Heart right ventricle (tissue), 16 donors: Measurements from ENCODE around the gene FBXW10B. TPM values are rescaled to one million over a fixed set of nuclear protein-coding genes. Genes with fewer than 3 reads are reported as not detected.
"Not testable (repeated sequence)": the region's sequence is repeated elsewhere in the genome, so short reads cannot be mapped to it uniquely, and the experiment has no call there.

Experiments used
- ATAC-seq, 8 donors: fragments of 200-7000 bp; cut with Tn5 transposase; one replicate each; pipeline ENCODE4 v1.9.1; 2020; ENCODE audit warnings: mild to moderate bottlenecking in 8 of 8, moderate library complexity in 8 of 8, moderate number of reproducible peaks in 1 of 8
- DNase-seq, 2 donors: peaks; one replicate each; pipeline ENCODE4 v3.0.0-alpha.2; 2020
- H3K27ac ChIP-seq, 10 donors: fragments of 200-600 bp; sonication (generic) in 2 of 10; one replicate each; pipeline versions ENCODE4 v1.5.0 to v1.8.0; 2020 to 2022; ENCODE audit warnings: mild to moderate bottlenecking in 3 of 10
- H3K27me3 ChIP-seq, 7 donors: fragments of 200-600 bp; one replicate each; pipeline ENCODE4 v1.8.0; 2021 to 2022; ENCODE audit warnings: mild to moderate bottlenecking in 2 of 7
- H3K36me3 ChIP-seq, 9 donors: fragments of 200-600 bp; sonication (generic) in 1 of 9; one replicate each; pipeline versions ENCODE4 v1.5.0 to v1.8.0; 2020 to 2022; ENCODE audit warnings: mild to moderate bottlenecking in 2 of 9
- H3K4me1 ChIP-seq, 9 donors: fragments of 200-600 bp; sonication (generic) in 1 of 9; one replicate each; pipeline versions ENCODE4 v1.5.0 to v1.8.0; 2020 to 2022; ENCODE audit warnings: mild to moderate bottlenecking in 4 of 9
- H3K4me3 ChIP-seq, 10 donors: fragments of 200-600 bp; sonication (generic) in 2 of 10; one replicate each; pipeline versions ENCODE4 v1.5.0 to v1.8.0; 2020 to 2022; ENCODE audit warnings: mild to moderate bottlenecking in 7 of 10, moderate library complexity in 2 of 10
- H3K9me3 ChIP-seq, 11 donors: fragments of 200-600 bp in 10 of 11; sonication (generic) in 2 of 11; one replicate each; pipeline versions ENCODE4 v1.5.0 to v1.8.0; 2013 to 2022; ENCODE audit warnings: mild to moderate bottlenecking in 2 of 11, control low read depth in 1 of 11, moderate library complexity in 1 of 11
- CTCF ChIP-seq, 9 donors: fragments of 200-600 bp; sonication (generic) in 2 of 9; IDR thresholded peaks; one replicate each; pipeline versions ENCODE4 v1.5.0 to v1.8.0; 2021 to 2022; ENCODE audit warnings: antibody characterized with exemption in 9 of 9, mild to moderate bottlenecking in 5 of 9, moderate library complexity in 1 of 9
- WGBS, 2 donors: extraction: QIAGEN DNeasy Blood & Tissue Kit; methylation state at CpG; one replicate each; pipeline ENCODE4 v1.1.7; 2013; ENCODE audit warnings: inconsistent platforms in 1 of 2; 5-methylcytosine and 5-hydroxymethylcytosine counted together
- intact Hi-C, 10 donors: fragments of 100-400 bp; cut with DNase I; formaldehyde crosslinking; loops; one replicate each; pipeline versions ENCODE4 v1.11.1 to v1.14.2; 2022
- polyA plus RNA-seq, 2 donors: library from polyadenylated mRNA; stranded (reverse); fragments of 200-250 nt; gene quantifications; one replicate each; pipeline ENCODE4 v1.2.3, GENCODE V29; 2013
- total RNA-seq, 10 donors: library from RNA; stranded (reverse); fragmentation: NEBNext Ultra II Directional in 3 of 10; extraction: Animal tissue kit (Norgen Biotek cat#: 25700) in 3 of 10; gene quantifications; one replicate each; pipeline versions ENCODE4 v1.2.1 to v1.2.4, GENCODE V29; 2021 to 2023
- donor health status: Arrhythmogenic right ventricular cardiomyopathy.
- donor health status: ischemic (EF 13 %, LVEDD 7.1; RV severe dilation, severe dysfunction).
- donor health status: healthy with polysubstance abuse.
- donor health status: DM: no; HTN: yes; CAD: no.
- donor health status: DM: no; HTN: no; CAD: no.
- donor health status: ischemic (EF 25% LVEDD 6.9; RV normal size, moderate dysfunction).
- donor health status: ischemic (EF 25% LVEDD 5.7; RV mildly dilated, moderate dysfunction).
- donor health status: healthy.
- donor health status: DM: yes; HTN: yes; CAD: no.
- donor health status: Ischemic cardiomyopathy.
- donor health status: ischemic (EF 35%, LVEDD 5.7; RV mildly dilated, moderate dysfunction).
- donor health status: nonischemic (EF 11% LVEDD 7.7; RV severe dilation, severe dysfunction).
- donor health status: DM: yes; HTN: yes; CAD: no.
- donor health status: PGD.
- donor health status: ischemic (EF 29% LVEDD 5.4; RV normal size, mild dysfunction).
- donor health status: nonischemic (EF 23%, LVEDD 6.1; RV moderate dilation, normal function).

The FBXW10B gene
- total and polyA plus RNA-seq, 12 donors: 0.25 to 2.2 (median 0.57) TPM

GRCh38 chr17:15650741-15651582 lies 31.5 kb upstream of the FBXW10B start:
- 19 to 33% methylated on average over 14 of the region's 14 CpGs for WGBS, 2 donors
- H3K27ac ChIP-seq: peak overlapping the region; percentile 81 to 89 (median 87)
- H3K36me3 ChIP-seq: no peaks in the 10 kb centered on the region
- intact Hi-C loops: no loop called here
- peak in 1 of 9 donors; percentile 6 for TF ChIP-seq CTCF (IDR thresholded peaks at IDR 0.05)
- peak in 5 of 8 donors; percentile 3 to 19 (median 8) for ATAC-seq
- no peaks in the 10 kb centered on the region for H3K9me3 ChIP-seq
- peak in 1 of 2 donors; percentile 14 for DNase-seq
- H3K4me1 ChIP-seq: peaks cover 0 to 54% (median 41%) of the 10 kb centered on the region in 9 donors
- peak overlapping the region; percentile 38 to 76 (median 66) for H3K4me3 ChIP-seq
- H3K27me3 ChIP-seq: no peaks in the 10 kb centered on the region

GRCh38 chr17:15649861-15650421 lies 30.4 kb upstream of the FBXW10B start:
- H3K27me3 ChIP-seq: no peaks in the 10 kb centered on the region
- intact Hi-C loops: no loop called here
- H3K4me1 ChIP-seq: peaks cover 0 to 64% (median 51%) of the 10 kb centered on the region in 9 donors
- no peaks in the 10 kb centered on the region for H3K9me3 ChIP-seq
- H3K36me3 ChIP-seq: no peaks in the 10 kb centered on the region
- no peak for TF ChIP-seq CTCF (IDR thresholded peaks at IDR 0.05)
- peak overlapping the region; percentile 38 to 76 (median 66) for H3K4me3 ChIP-seq
- ATAC-seq (no peak), DNase-seq (peak in 1 of 2 donors; percentile 50)
- peak overlapping the region; percentile 81 to 89 (median 87) for H3K27ac ChIP-seq
- 26 to 42% methylated on average over 6 of the region's 6 CpGs for WGBS, 2 donors

- Histone ChIP-seq H3K27me3 (no peaks in the 10 kb centered on the region), H3K27ac (peak overlapping the region in 7 of 10 donors; percentile 69 to 89 (median 87)), H3K9me3 (no peaks in the 10 kb centered on the region), H3K36me3 (no peaks in the 10 kb centered on the region), H3K4me3 (peak overlapping the region in 9 of 10 donors; percentile 38 to 76 (median 66)), H3K4me1 (peaks cover 0 to 66% (median 53%) of the 10 kb centered on the region in 9 donors)
- no peak for ATAC-seq
- intact Hi-C loops: no loop called here
- no peak for TF ChIP-seq CTCF (IDR thresholded peaks at IDR 0.05)
- no peak for DNase-seq
- WGBS, 2 donors: 45 to 55% methylated on average over 5 of the region's 5 CpGs
Measured at GRCh38 chr17:15648386-15648785, 28.9 kb upstream of the FBXW10B start.

- peak in 6 of 8 donors; percentile 7 to 66 (median 34) for ATAC-seq
- WGBS, 2 donors: 41% methylated on average over 5 of the region's 5 CpGs
- H3K36me3 ChIP-seq, H3K4me3 ChIP-seq, H3K27me3 ChIP-seq, DNase-seq, H3K9me3 ChIP-seq, intact Hi-C loops: not testable (repeated sequence)
- Histone ChIP-seq H3K27ac (peak overlapping the region in 6 of 10 donors; percentile 19 to 60 (median 42)), H3K4me1 (peaks cover 0 to 50% (median 37%) of the 10 kb centered on the region in 9 donors)
Measured at GRCh38 chr17:15645942-15646312, 26.4 kb upstream of the FBXW10B start.

GRCh38 chr17:15645099-15645941 lies 25.8 kb upstream of the FBXW10B start:
- peak in 1 of 2 donors; percentile 42 for DNase-seq
- peaks cover 0 to 13% (median 0%) of the 10 kb centered on the region in 9 donors for H3K36me3 ChIP-seq
- H3K4me3 ChIP-seq, H3K9me3 ChIP-seq, intact Hi-C loops, H3K27me3 ChIP-seq: not testable (repeated sequence)
- peak overlapping the region in 6 of 10 donors; percentile 26 to 60 (median 42) for H3K27ac ChIP-seq
- peaks cover 0 to 44% (median 31%) of the 10 kb centered on the region in 9 donors for H3K4me1 ChIP-seq
- 59 to 71% methylated on average over 9 to 10 of the region's 10 CpGs for WGBS, 2 donors
- peak in 7 of 8 donors; percentile 25 to 61 (median 44) for ATAC-seq

GRCh38 chr17:15642505-15643251 lies 23.2 kb upstream of the FBXW10B start:
- H3K27me3 ChIP-seq, DNase-seq, H3K4me3 ChIP-seq, H3K9me3 ChIP-seq, intact Hi-C loops, H3K27ac ChIP-seq: not testable (repeated sequence)
- peaks cover 0 to 21% (median 12%) of the 10 kb centered on the region in 9 donors for H3K4me1 ChIP-seq
- 82 to 98% methylated on average over 1 to 2 of the region's 12 CpGs for WGBS, 2 donors
- peak; percentile 44 to 76 (median 62) for ATAC-seq
- peaks cover 0 to 13% (median 0%) of the 10 kb centered on the region in 9 donors for H3K36me3 ChIP-seq

- 93 to 96% methylated on average over 4 of the region's 4 CpGs for WGBS, 2 donors
- H3K4me1 ChIP-seq: peaks cover 0 to 21% (median 12%) of the 10 kb centered on the region in 9 donors
- peaks cover 0 to 13% (median 0%) of the 10 kb centered on the region in 9 donors for H3K36me3 ChIP-seq
- H3K4me3 ChIP-seq, H3K27me3 ChIP-seq, H3K27ac ChIP-seq, H3K9me3 ChIP-seq, ATAC-seq, intact Hi-C loops, DNase-seq: not testable (repeated sequence)
Measured at GRCh38 chr17:15642014-15642413, 22.5 kb upstream of the FBXW10B start.
